GM12875 (cell line): ENCODE results near the gene SIPA1L3.

Source experiments
- H3K4me3 ChIP-seq: one replicate; pipeline ENCODE4 v1.5.1; 2011; ENCODE audit warnings: low read depth, low read length, control low read depth
- CTCF ChIP-seq: IDR thresholded peaks from 2 replicates; pipeline ENCODE4 v1.5.1; 2011; ENCODE audit warnings: low read depth, mild to moderate bottlenecking, control low read depth, inconsistent platforms, low read length, moderate library complexity, borderline replicate concordance; ENCODE audit not compliant: insufficient read depth

Gene SIPA1L3

DNA sequence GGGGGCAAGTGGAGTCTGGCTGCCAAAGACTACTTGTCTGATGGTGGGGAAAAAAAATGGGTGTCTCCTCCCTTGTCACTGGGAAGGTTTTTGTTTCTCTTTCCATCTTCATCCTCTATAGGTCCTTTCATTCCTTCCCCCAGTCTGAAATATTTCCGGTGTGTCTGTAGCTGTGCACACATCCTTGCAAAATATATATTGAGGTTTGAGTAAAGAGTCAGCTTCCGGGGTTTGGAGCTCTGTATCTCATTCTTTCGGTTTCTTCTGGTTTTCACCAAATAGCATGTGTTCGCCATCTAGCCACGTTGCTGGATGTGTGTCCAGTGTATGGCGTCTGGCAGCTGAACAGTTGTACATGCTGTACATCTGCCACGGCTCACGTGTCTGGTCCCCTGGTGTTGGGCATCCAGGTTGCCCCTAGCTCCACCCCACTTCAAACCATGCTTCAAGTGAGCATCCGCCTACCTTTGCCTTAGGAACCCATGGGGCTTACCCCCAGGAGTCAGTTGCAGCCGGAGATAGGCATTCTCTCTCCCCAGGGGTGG, 142.2 kb downstream of the SIPA1L3 start:
- TF ChIP-seq CTCF, result no peak
- H3K4me3 ChIP-seq, result peak overlapping the region; percentile 35

DNA sequence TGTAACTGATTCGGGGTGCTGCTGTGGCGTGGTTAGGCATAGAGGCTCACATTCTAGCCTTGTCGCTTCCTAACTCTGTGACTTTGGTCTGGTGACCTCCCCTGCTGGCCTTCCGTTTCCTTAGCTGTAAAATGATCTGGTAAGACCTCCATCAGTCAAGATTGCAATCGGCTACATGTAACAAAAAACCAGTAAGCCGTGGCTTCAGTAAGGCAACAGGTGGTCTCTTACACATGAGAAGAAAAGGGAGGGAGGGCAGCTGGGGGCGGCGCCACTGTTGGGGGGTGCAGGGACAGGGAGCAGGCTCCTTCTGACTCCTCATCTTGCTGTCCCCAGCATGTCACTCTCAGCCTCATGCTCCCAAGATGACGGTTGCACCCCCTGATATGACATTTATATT, 148.0 kb downstream of the SIPA1L3 start:
- no peak overlapping the region for H3K4me3 ChIP-seq
- no peak for TF ChIP-seq CTCF

DNA sequence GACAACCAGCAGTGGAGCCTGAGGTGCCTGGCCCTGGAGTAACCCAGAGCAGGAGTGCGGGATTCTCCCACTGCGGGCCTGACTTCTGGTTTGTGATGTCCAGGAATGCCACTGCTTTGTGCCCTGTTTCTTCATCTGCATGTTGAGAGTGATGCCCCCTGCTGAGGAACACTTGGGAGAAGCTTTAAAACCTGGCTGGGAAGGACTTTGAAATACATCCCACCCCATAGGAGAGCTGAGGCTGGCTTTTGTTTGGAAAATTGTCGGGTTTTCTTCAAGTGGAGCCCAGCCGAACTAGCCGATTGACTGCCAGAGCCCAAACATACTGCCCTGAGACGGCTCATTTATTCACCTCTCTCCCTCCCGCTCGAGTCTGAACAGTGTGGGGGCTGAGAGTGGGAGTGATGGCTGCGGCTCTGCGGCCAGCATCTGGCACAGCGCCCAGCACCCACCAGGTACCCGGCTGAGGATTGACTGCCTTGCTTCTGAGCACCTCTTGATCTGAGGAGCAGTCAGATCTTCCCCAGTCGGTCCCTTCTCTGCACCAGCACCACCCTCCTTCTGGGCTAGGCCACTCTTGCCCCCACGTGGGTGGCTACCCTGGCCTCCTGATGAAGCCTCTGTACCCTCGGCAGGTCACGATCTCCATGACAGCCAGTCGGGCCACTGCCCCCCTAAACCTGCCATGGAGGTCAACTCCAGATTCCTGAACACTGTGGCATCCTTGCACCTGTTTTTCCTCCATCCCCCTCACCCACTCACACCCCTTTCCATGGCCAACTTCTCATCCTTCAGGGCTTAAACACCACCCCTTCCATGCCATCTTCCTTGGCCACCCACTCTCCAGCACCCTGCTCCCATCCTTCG, 148.9 kb downstream of the SIPA1L3 start:
- no peak for TF ChIP-seq CTCF
- no peak overlapping the region for H3K4me3 ChIP-seq

DNA sequence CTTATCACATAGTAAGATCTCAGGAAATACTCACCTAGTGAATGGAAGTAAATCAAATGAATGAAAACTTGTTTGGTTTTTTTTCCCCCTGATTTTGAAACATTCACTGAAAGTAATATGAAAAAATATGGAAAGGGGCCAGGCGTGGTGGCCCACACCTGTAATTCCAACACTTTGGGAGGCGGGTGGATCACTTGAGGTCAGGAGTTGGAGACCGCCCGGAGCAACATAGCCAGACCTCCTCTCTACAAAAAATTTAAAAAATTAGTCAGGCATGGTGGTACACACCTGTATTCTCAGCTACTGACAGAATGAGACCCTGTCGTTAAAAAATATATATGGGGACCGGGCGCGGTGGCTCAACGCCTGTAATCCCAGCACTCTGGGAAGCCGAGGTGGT, 149.6 kb downstream of the SIPA1L3 start:
- TF ChIP-seq CTCF, result no peak
- H3K4me3 ChIP-seq, result no peak overlapping the region

GRCh38 chr19:38057959-38058690, 151.1 kb downstream of the SIPA1L3 start:
- H3K4me3 ChIP-seq, result no peak overlapping the region
- no peak for TF ChIP-seq CTCF

- no peak for TF ChIP-seq CTCF
- no peak overlapping the region for H3K4me3 ChIP-seq
Measured at GRCh38 chr19:38059897-38060296, 152.9 kb downstream of the SIPA1L3 start.
